IPS-18a (cell line): Measurements from ENCODE around the gene ABCB8.

Experiments
- H3K27ac ChIP-seq: one replicate; pipeline ENCODE4 v1.5.1; 2013; ENCODE audit warnings: low read length
- H3K27me3 ChIP-seq: one replicate; pipeline ENCODE4 v1.6.1; 2013; ENCODE audit warnings: mild to moderate bottlenecking, low read length; ENCODE audit not compliant: control insufficient read depth, insufficient read depth
- H3K36me3 ChIP-seq: one replicate; pipeline ENCODE4 v1.6.1; 2013; ENCODE audit warnings: low read depth, low read length; ENCODE audit not compliant: control insufficient read depth
- H3K4me1 ChIP-seq: one replicate; pipeline ENCODE4 v1.6.1; 2013; ENCODE audit warnings: low read depth, low read length; ENCODE audit not compliant: control insufficient read depth
- H3K4me3 ChIP-seq: one replicate; pipeline ENCODE4 v1.5.1; 2013; ENCODE audit warnings: low read length
- H3K9ac ChIP-seq: one replicate; pipeline ENCODE4 v1.6.1; 2013; ENCODE audit warnings: mild to moderate bottlenecking, low read length, moderate library complexity
- H3K9me3 ChIP-seq: one replicate; pipeline ENCODE4 v1.6.1; 2013; ENCODE audit warnings: low read depth, low read length; ENCODE audit not compliant: control insufficient read depth

The ABCB8 gene

DNA sequence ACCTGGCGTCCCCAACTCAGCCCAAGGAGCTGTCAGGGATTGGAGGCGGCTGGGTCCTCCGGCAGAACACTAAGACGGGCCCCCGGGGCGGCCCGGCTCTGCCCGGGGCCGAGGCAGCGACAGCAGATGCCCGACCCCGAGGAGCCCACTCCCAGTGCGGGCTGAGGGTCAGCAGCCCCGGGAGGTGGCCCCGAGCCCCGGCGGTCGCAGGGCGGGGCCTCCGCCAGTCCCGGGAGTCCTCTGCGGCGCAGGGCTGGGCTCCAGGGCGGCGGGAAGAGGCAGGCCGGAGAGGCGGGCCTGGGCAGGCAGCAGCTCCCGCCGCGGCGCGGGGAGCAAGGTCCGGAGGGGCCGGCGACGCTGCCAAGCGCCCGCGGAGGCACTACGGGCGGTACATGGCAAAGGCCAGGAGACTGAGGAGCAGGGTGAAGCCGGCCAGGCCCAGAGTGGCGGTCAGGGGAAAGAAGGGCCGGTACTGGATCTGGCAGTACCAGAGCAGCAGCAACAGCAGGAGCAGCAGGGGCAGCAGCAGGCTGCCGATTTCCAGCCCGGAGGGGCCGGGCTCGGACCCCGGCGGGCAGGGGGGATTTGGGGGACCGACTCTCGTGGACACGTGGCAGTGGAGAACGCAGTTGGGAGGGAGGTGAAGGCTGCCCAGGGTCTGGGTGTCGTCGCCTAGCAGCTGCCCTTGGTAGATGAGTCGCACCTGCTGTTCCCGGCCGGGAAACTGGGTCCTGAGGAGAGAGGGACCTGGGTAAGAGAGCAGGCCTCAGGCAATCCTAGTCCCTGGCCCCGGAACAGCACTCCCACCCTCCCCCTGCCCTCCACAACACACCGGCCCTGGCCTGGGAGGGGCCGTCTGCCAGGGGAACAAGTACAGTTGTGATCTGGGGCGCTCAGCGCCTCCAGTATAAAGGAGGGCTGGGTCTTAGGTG is 53.2 kb downstream of the ABCB8 start:
- H3K4me3 ChIP-seq, result peak overlapping the region; percentile 92
- no peaks in the 10 kb centered on the region for H3K36me3 ChIP-seq
- no peaks in the 10 kb centered on the region for H3K9me3 ChIP-seq
- no peak overlapping the region for H3K27ac ChIP-seq
- H3K27me3 ChIP-seq, result peaks cover 15% of the 10 kb centered on the region
- H3K9ac ChIP-seq, result peak overlapping the region; percentile 11
- H3K4me1 ChIP-seq, result peaks cover 22% of the 10 kb centered on the region

DNA sequence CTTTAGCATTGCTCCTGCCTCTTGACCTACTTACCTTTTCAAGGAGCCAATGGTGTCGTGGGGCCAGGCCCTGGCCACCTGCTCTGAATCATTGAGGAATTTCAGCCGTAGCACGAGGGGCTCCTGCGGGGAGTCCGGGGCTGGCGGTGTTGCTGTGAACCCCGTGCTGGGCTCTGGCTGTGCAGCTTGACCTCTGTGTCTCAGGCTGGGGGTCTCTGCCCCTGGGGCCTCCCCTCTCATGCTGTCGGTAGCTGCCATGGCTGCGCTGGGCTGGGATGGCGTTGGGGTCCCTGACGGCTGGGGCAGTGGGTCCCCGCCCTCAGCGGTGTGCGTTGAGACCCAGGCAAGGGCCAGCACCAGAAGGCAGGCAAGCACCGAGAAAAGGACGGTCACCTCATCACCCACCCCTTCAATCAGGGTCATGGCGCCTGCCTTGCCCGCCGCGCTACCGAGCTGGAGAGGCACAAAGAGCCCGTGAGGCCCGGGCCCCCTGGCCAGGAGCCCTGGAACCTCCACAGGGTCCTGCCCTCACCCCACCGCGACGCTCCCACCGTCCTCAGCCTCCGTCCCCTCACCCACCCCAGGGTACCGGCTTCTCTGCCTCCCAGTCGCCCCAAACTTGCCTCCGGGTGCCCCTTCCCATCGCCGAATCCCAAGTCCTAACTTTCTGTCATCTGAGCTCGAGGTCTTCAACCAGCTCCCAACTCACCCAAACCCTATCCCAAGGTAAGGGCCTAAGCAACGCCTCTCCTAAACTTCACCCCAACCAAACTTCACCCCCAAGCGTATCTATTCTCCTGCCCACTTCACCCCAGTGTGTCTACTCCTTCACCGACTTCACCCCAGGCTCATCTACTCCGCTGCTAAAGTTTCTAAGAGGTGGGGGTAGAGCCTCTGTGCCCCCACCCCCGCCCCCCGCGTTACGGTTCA is 54.2 kb downstream of the ABCB8 start:
- H3K9ac ChIP-seq, result peak overlapping the region; percentile 16
- peak overlapping the region; percentile 65 for H3K4me3 ChIP-seq
- H3K27me3 ChIP-seq, result peaks cover 21% of the 10 kb centered on the region
- no peaks in the 10 kb centered on the region for H3K36me3 ChIP-seq
- H3K27ac ChIP-seq, result no peak overlapping the region
- peaks cover 22% of the 10 kb centered on the region for H3K4me1 ChIP-seq
- no peaks in the 10 kb centered on the region for H3K9me3 ChIP-seq

DNA sequence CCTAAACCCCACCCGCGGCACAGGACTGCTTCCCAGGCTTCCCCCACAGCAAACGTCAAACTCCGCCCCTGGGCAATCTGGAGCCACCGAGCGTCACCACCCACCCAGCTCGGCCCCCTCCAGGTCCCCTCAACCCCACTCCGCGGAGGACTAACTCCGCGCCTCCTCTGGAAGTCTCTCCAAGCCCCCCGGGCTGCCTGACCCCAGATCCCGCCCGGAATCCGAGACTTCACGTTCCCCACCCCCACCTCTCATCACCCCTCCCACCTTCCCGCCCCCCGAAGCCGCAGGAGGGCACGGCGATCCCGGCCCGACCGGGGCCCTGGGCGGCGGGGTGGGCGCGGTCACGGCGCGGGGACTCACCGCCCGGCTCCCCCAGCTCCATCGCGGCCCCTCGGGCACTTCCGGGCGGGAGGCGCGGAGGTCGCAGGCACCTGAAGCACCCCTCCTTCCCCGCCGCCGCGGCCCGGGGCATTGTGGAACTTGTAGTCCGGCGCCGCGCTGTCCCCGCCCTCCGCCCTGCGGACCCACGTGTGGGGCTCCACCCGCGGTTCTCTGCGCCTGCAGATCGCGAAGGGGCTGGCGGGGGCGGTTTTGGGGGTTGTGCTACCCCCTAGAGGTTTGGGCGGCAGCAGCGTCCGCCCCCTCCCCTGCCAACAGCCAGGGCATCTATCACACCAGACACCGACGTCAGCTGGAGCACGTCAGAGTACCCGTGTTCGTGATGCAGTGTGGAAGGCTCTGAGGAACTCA is 55.0 kb downstream of the ABCB8 start, which contains the start of gene TMUB1:
Gene TMUB1 (minus strand): TSS at position 423 of the 753 bp plus-strand sequence. CDS start 930 bp downstream, outside the sequence.
- no peaks in the 10 kb centered on the region for H3K9me3 ChIP-seq
- H3K36me3 ChIP-seq, result no peaks in the 10 kb centered on the region
- H3K27ac ChIP-seq, result no peak within 1 kb of the TSS
- peak within 1 kb of the TSS; percentile 65 for H3K4me3 ChIP-seq
- peak within 1 kb of the TSS; percentile 16 for H3K9ac ChIP-seq
- H3K4me1 ChIP-seq, result peaks cover 28% of the 10 kb centered on the region
- peaks cover 30% of the 10 kb centered on the region for H3K27me3 ChIP-seq

DNA sequence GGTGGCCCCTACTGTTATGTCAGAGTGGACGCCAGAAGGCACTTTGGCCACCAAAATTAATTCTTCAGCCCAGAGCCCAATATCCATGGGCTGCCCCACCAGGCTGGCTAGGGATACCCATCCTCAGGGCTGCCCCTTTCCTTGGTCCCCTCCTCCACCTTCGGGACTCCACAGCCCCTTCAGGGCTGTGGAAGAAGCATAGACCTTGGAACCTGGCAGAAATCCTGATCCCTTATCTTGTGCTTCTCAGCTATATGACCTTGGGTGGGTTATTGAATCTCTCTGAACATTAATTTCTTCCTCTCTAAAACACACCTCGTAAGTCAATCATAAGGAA is 55.5 kb downstream of the ABCB8 start:
- Histone ChIP-seq H3K9me3 (no peaks in the 10 kb centered on the region), H3K9ac (no peak overlapping the region), H3K27me3 (peaks cover 35% of the 10 kb centered on the region), H3K4me3 (peak overlapping the region; percentile 65), H3K27ac (no peak overlapping the region), H3K36me3 (no peaks in the 10 kb centered on the region), H3K4me1 (peaks cover 30% of the 10 kb centered on the region)

DNA sequence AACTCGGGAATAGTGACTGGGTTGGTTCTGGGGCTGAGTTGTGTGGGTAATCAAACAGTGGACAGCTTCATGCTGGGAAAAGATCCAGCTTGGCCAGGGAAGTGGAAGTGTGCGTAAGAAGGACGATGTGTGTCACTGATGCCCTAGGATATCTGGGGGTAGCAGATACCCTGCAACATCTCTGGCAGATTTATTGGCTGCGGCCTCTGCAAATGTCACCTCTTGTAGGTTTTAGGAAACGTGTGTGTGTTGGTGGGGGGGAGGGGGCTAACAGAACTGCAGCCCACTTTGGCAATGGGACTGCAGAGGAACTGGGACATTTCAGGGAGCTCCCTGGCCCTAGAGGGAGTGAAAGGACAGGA is 57.1 kb downstream of the ABCB8 start:
- no peak overlapping the region for H3K27ac ChIP-seq
- peak overlapping the region; percentile 53 for H3K4me3 ChIP-seq
- peak overlapping the region; percentile 45 for H3K9ac ChIP-seq
- H3K36me3 ChIP-seq, result no peaks in the 10 kb centered on the region
- no peaks in the 10 kb centered on the region for H3K9me3 ChIP-seq
- H3K4me1 ChIP-seq, result peaks cover 31% of the 10 kb centered on the region
- H3K27me3 ChIP-seq, result peaks cover 47% of the 10 kb centered on the region

DNA sequence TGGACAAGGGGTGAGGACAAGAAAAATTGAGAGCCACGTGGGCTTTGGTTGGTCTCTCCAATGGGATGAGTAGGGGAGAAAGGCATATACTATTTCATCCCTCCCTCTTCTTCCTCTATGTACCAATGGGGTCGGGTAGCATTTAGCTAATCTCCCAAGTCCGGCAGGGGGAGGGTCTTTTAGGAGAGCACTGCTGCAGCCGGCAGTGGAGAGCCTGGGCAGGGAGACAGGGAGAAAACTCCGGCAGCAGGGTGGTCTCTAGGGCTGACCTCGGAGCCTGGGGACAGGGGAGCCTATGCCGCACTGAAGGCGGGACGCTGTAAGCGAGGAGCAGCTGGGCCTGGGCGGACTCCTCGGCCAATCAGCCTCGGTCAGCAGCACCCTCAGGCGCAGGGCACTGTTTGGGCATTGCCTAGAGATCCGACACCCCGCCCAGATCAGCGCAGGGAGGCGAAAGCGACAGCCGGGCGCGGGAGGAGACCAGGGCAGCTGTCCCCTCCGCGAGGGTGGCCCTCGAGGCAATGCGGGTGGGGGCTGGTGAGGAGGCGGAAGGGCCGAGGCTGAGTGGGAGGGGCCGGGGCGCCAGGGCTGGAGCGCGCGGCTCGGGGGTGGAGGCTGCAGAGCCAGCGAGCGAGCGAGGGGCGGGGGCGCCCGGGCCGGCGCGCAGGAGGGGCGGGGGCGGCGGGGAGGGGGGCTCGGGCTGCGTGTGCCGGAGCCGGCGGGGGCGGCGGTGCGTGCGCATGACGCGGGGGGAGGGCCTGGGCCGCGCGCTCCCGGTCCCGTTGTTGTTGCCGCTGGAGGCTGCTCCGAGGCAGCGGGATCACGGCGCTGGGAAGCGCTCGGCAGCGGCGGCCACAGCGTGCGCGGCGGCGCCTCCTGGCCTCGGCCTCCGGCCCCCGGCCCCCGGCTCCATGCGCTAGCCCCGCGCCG is 57.7 kb downstream of the ABCB8 start, which contains the start of gene AGAP3:
Gene AGAP3 (plus strand): TSS at position 785 of the 930 bp plus-strand sequence. CDS start 267 bp downstream, outside the sequence.
- H3K9me3 ChIP-seq, result no peaks in the 10 kb centered on the region
- peaks cover 47% of the 10 kb centered on the region for H3K27me3 ChIP-seq
- H3K4me1 ChIP-seq, result peaks cover 31% of the 10 kb centered on the region
- no peak within 1 kb of the TSS for H3K27ac ChIP-seq
- H3K36me3 ChIP-seq, result no peaks in the 10 kb centered on the region
- H3K9ac ChIP-seq, result peak within 1 kb of the TSS; percentile 73
- peak within 1 kb of the TSS; percentile 82 for H3K4me3 ChIP-seq

DNA sequence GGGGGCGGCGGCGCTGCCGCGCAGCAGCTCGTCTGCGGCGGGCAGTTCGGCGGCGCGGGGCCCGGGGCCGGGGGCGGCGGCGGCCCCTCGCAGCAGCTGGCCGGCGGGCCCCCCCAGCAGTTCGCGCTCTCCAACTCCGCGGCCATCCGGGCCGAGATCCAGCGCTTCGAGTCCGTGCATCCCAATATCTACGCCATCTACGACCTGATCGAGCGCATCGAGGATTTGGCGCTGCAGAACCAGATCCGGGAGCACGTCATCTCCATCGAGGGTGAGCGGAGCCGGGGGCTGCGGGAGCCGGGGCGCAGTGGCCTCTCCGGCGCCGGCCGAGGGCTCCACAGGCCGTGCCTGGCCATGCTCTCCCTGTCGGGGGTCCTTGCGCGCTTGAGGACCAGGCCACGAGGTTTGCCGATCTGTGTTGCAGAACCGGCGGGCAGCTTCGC is 58.6 kb downstream of the ABCB8 start:
- H3K9me3 ChIP-seq, result no peaks in the 10 kb centered on the region
- peaks cover 31% of the 10 kb centered on the region for H3K4me1 ChIP-seq
- peak overlapping the region; percentile 73 for H3K9ac ChIP-seq
- no peaks in the 10 kb centered on the region for H3K36me3 ChIP-seq
- peaks cover 47% of the 10 kb centered on the region for H3K27me3 ChIP-seq
- H3K27ac ChIP-seq, result no peak overlapping the region
- peak overlapping the region; percentile 82 for H3K4me3 ChIP-seq

DNA sequence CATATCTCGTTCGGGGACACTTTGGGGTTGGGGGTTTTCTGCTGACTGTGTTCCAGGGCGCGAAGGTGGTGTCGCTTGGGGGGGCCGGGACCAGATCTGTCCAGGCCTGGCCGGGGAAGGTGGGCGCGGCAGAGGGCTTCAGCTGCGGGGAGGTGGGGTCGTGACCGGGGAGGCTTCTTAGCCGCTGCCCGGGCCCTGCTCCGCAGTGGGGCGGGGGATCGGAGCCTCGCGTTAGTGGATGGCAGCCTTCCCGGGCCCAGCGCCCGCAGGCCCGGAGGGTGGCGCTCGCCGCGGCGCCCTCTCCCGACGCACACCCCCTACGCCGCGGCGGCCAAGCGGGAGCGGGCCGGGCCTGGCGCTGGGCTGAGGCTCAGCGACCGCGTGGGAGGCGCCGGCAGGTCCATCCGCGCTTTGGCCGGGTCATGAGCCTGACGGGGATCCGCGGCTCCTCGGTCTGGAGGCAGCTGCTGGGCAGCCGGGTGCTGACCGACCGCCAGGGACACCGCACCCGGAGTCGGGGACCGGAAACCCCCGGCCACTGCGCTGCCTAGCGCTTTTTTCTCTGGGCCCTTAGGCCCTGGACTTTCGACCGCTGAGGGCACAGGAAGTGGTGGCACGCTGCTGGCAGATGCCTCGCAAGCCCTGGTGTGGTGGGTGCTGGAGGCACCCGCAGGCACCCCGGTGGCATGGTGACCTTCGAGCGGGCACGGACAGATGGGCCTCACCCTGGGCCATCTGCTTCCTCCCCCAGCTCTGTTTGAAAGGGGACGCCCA is 59.2 kb downstream of the ABCB8 start:
- peaks cover 31% of the 10 kb centered on the region for H3K4me1 ChIP-seq
- no peaks in the 10 kb centered on the region for H3K36me3 ChIP-seq
- peak overlapping the region; percentile 82 for H3K4me3 ChIP-seq
- H3K9me3 ChIP-seq, result no peaks in the 10 kb centered on the region
- peaks cover 47% of the 10 kb centered on the region for H3K27me3 ChIP-seq
- no peak overlapping the region for H3K27ac ChIP-seq
- peak overlapping the region; percentile 73 for H3K9ac ChIP-seq

DNA sequence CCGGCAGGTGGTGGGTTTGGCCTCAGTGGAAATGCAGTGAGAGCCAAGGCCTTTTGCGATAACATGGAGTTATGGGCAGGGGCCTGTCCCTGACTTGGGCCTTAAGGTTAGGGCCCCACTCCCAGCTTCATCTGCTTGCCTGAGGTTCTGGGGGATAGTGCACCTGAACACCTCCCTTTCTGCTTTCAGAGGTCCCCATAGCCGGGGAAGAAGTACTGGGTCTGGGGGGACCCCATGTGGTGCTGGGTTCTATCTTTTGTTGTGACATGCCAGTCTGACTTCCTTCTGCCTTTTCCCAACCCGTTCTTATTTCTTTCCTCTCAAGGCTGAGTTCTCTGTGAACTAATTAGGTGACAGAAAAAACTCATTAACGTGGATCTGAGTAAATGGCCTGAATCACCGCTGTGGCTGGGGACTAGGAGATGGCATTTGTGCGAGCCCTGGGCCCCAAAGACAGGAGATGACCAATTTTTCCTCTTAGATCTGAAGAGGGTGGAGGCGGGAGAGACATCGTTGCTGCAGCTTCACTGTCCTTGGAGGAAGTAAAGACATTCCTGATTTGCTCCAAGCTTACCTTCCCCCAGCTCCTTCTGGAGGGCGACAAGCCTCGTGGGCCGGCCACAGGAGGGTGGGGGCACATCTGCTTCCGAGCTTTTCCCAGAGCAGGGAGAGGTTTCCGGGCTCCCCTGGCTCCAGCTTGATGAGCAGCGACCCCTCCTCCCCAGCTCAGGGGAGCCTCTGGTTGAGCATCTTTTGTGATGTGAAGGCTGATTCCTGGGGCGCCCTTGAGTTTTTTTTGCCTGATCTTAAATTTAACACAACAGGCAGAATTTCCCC is 60.0 kb downstream of the ABCB8 start:
- Histone ChIP-seq H3K4me3 (peak overlapping the region; percentile 82), H3K9ac (peak overlapping the region; percentile 73), H3K27ac (no peak overlapping the region)

More for the DNA sequence above, 60.0 kb downstream of the ABCB8 start:
- Histone ChIP-seq H3K27me3 (peaks cover 47% of the 10 kb centered on the region), H3K36me3 (no peaks in the 10 kb centered on the region), H3K9me3 (no peaks in the 10 kb centered on the region), H3K4me1 (peaks cover 31% of the 10 kb centered on the region)
